Islet precursor cell (in vitro differentiated cells): ENCODE data around the gene AUH.
"Not testable (repeated sequence)": the region's sequence is repeated elsewhere in the genome, so short reads cannot be mapped to it uniquely, and the experiment has no call there.

Source experiments
- DNase-seq: peaks from one replicate; pipeline ENCODE4 v3.0.0-alpha.2; 2018

The AUH gene

DNA sequence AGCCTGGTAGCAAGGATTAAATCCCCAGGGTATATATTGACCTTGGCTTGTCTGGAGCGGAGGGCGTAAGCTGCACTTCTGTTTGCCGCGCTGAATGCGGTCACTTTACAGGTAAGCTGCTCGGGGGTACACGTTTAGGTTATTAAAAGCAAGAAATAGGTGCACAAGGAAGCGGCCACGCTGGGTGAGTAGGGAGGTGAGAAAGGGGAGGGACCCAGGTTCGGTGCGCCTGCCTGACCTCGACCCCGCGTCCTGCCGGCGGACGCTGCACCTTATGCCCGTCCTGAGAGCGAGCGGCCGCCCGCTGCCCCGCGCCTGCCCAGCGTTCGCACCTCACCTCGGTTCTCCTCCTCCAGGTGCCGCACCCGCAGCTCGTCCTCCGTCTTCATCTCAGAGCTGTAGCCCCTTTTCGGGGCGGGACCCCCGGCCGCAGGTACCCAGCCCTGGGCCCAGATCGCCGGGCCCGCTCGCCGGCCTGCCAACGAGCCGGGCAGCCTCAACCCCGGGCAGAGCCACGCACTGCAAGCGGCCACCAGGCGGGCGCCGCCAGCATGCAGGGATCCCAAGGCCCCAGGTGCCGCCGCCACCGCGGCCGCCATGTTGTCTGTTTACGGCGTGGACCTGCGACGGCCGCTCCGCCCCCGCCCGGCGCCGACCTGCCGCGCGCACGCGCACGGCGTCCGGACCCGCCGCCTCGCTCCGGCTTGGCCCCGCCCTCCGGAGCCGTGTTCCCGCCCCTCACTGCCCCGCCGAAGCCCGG lies at the start of gene AUH:
Gene AUH (minus strand): TSS at position 628 of the 760 bp plus-strand sequence. CDS start 29 bp downstream, at position 599.
- peak; percentile 91 for DNase-seq

- DNase-seq: no peak
Measured at GRCh38 chr9:91411096-91411771, 49.5 kb upstream of the AUH start.

- no peak for DNase-seq
Measured at GRCh38 chr9:91410161-91410560, 48.4 kb upstream of the AUH start.

- DNase-seq: no peak
Measured at GRCh38 chr9:91408475-91408874, 46.8 kb upstream of the AUH start.

DNA sequence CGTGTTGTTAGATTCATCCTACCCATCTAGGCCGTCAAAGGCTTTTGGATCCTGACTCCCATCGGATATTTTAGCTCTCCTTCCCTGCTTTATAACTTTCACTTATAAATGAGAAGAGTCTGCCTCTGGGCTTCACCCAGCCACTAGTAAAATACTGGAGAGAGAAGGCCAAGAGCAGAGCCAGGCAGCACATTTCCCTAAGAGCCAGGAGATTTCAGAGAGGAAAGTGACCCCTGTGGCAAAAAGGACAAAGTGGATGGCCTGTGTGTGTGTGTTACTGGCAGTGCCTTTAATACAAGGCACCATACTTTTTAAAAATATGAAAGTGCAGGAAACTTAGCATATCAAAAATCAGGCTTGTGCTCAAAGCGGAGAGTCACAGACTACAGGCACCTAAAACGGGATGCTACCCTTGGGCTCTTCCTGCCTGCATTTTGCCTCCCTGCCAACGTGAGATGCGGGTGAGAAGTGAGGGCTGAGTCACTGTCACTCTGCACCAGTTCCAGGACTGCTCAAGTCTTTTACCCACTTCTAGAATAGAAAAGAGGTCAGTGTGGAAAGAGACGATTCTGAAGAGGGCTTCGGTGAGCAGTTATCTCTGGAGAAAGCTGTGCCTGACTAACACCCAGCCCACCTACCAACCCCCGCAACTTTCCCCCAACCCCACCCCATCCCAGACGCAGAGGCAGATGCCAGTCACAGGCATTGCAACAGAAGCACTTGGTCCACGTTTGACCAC lies 46.0 kb upstream of the AUH start:
- no peak for DNase-seq

GRCh38 chr9:91405343-91406077 lies 43.8 kb upstream of the AUH start:
- DNase-seq: no peak

DNA sequence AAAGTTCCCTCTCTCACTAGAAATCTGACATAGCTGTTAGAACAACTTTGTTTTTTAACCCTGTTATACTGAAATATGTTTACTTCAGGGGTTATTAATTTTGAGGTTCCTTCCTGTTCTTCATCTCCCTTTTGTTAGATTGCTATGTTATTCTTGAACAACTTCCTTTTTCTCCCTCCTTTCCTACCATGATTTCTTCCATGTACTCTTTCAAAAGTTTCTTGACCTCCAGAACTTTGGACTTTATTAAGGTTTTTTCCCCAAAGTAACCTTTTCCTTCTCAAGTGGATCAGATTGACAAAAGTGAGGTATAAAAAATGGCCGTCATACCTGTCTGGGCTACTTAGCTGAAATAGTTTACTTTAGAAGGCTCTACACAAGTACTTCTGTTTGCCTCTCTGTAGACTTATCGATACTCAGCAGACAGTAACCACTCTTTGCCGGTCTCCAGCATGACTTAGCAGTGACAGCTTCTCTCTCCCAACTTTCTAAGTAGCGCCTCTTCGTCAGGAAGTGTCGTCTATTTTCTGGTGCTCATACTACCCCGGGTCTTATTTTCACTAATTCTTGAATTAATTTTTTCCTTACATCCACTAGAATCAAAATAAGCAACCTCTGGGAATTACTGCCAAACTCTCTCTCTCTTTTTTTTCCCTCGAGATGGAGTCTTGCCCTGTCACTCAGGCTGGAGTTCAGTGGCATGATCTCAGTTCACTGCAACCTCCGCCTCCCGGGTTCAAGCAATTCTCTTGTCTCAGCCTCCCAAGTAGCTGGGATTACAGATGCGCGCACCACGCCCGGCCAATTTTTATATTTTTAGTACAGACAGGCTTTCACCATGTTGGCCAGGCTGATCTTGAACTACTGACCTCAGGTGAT lies 42.2 kb upstream of the AUH start:
- DNase-seq: no peak

DNA sequence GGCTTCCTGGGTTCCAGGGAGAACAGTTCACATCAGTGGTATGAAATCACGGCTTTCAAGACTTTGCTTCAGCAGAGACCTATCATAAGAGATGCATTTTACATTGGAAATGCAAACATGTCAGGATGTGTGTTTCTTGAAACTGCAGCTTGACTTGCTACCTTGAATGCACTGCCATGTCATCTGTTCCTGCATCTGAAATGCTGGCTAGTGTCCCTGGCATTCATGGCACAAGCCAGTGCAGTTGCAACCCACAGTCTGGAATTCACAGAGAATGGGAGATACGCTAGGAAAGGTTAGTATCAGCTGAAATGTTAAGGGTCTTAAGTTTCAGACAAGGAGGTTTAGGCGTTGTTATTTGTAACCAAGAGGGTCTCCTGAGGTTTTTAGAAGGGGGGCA lies 37.2 kb upstream of the AUH start:
- no peak for DNase-seq

GRCh38 chr9:91395553-91396471 lies 34.1 kb upstream of the AUH start:
- no peak for DNase-seq

GRCh38 chr9:91395106-91395552 lies 33.4 kb upstream of the AUH start:
- DNase-seq: no peak

DNA sequence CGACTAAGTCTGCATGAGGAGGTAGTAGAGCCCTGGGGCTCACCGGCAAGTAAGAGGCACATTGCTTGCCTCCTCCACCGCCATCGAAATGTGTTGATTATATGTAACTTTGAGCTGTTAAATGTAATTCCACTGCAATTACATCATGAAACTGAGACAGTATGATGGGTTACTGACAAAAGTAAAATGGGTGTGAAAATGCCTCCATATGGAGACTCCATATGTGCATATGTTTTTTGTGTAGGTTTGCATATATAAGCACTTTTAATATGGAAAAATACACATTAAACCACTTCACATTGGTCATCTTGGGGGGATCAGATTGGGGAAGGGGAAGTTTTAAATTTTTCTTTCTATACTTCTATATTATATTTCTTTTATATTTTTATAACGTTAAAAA lies 32.1 kb upstream of the AUH start:
- no peak for DNase-seq

DNA sequence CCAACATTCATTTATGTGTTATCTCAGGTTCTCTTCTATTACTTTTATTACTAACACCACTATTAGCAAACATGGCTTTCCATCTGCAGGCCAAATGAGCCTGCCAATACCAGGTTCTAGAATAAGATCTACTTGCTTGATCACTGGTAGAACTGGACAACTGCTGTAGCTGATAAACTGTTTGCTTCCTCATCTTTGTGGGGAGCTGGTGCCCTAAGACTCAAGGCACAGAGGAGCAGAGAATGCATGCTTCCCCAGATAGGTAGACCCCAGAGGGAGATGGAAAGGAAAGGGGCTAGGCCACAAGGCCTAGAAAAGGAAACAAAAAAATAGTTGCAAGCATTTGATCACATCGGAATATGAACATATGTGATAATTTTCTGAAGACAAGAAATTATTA lies 30.7 kb upstream of the AUH start:
- DNase-seq: no peak

- DNase-seq: no peak
Measured at GRCh38 chr9:91391818-91392217, 30.1 kb upstream of the AUH start.

DNA sequence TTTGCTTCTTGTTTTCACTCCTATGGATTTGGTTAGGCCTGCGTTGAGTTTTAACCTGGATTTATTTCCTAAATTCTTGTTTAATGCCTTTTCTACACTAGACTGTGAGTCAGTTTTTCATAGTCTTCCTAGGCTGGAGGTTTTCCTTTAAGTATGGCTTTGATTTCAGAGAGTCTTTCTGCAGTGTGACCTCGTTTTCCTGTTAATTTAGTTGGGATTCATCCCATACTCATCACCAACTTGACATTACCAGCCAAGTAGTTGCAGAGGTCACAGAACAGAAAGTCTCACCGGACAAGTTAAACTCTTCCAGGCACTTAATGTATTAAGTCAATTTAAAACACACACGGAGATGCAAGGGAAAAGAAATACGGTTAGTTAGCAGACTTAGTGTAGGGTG lies 29.7 kb upstream of the AUH start:
- DNase-seq: no peak

DNA sequence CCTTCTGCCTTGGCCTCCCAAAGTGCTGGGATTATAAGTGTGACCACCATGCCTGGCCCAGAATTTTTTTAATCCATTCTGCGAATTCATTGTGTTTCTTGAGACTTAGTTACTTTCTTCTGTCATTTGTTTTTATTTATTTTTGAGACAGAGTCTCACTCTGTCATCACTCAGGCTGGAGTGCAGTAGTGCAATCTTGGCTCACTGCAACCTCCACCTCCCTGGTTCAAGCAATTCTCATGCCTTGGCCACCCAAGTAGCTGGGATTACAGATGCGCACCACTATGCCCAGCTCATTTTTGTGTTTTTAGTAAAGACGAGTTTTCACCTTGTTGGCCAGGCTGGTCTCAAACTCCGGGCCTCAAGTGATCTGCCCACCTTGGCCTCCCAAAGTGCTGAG lies 28.0 kb upstream of the AUH start:
- not testable (repeated sequence) for DNase-seq

- DNase-seq: no peak
Measured at GRCh38 chr9:91386765-91387164, 25.0 kb upstream of the AUH start.

DNA sequence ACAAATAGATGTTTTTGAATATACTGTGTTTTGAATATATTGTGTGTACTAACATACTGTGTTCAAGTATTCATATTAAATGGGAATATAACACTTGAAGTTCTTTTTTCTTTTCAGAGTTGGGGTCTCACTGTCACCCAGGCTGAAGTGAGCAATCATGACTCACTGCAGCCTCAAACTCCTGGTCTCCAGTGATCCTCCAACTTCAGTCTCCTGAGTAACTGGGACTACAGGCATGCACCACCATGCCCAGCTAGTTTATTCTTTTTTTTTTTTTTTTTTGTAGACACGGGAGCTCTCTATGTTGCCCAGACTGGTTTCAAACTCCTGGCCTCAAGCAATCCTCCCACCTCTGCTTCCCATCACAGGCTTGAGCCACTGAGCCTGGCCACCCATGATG lies 23.2 kb upstream of the AUH start:
- DNase-seq: no peak

- DNase-seq: no peak
Measured at GRCh38 chr9:91383577-91383976, 21.9 kb upstream of the AUH start.

DNA sequence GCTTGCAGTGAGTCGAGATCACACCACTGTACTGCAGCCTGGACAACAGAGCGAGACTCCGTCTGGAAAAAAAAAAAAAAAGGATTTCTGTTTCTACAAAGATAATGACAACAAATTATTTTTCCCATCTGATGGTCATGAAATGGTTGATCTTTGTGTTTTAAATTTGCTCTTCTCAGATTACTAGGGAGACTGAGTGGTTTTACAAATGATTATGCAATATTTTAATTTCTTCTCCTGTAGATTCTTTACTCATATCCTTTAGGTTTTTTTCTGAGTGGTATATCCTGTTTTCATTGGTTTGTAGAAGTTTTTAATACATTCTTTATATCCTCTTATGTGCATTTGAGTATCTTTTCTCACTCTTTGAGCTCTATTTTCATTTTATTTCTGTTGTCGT lies 20.6 kb upstream of the AUH start:
- no peak for DNase-seq

- DNase-seq: no peak
Measured at GRCh38 chr9:91379426-91379825, 17.7 kb upstream of the AUH start.

GRCh38 chr9:91378695-91379127 lies 17.0 kb upstream of the AUH start:
- no peak for DNase-seq
